ENCODE data around the gene GAS2. TPM values are rescaled to one million over a fixed set of nuclear protein-coding genes. Genes with fewer than 3 reads are reported as not detected.

The GAS2 gene
- total and polyA plus RNA-seq, 2 donors (not counting 3 experiments of a cell fraction or from before 2014, with no cell fraction given): 0.54 to 0.88 TPM

DNA sequence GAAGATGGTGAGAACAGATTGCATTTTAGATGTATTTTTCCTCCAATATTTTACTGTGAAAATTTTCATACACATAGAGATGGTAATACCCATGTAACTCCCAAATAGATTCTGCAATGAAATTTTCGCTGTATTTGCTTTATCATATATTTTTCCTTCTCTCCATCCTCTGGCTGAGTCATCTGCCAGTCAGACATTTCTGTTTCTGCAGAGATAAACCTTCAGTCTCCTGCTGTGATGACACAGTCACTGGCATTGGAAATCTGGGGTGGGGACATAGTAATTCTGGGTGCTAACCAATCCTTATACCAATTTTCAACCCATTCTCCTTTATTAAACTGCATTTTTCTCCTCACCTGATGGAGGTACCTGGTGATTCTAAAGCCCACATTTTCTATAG, 129.5 kb downstream of the GAS2 start:
- H3K36me3 ChIP-seq (ENCODE audit: control insufficient read depth in 2 of 2, extremely low read depth in 1 of 2, insufficient read depth in 2 of 2, low read length in 2 of 2): no peaks in the 10 kb centered on the region
- H3K27ac ChIP-seq (ENCODE audit: insufficient read depth, low read depth, low read length): no peak overlapping the region
- no peaks in the 10 kb centered on the region for H3K9me1 ChIP-seq (replicated peaks; ENCODE audit: control insufficient read depth, extremely low read depth, insufficient read depth, low read length)
- H3K27me3 ChIP-seq (ENCODE audit: control insufficient read depth in 2 of 2, insufficient read depth in 2 of 2, low read length in 2 of 2): no peaks in the 10 kb centered on the region
- H2AFZ ChIP-seq (ENCODE audit: low read depth, low read length): no peak overlapping the region
- dilution Hi-C loops (cut with MboI; ENCODE audit: extremely low pct_ligation_motif_present, low sequenced_read_pairs) (no loop called here), intact Hi-C loops (cut with micrococcal nuclease) (loop anchor here (1.0 kb wide), 1 partner anchor 8 kb away; no protein-coding TSS in a partner anchor)
- H3K4me2 ChIP-seq (ENCODE audit: insufficient read depth, low read length): peak overlapping the region; percentile 25
- no peak overlapping the region for H3K4me3 ChIP-seq (replicated peaks in 1 of 3; ENCODE audit: insufficient read depth in 1 of 3, low read depth in 1 of 3, low read length in 3 of 3)
- no peaks in the 10 kb centered on the region for H3K79me2 ChIP-seq (ENCODE audit: control insufficient read depth, insufficient read depth, low read length)
- H3K4me1 ChIP-seq (ENCODE audit: control insufficient read depth, extremely low read depth, insufficient read depth, low read length): peaks cover 22% of the 10 kb centered on the region
- ChIA-PET POLR2A (interaction anchor here (0.6 kb wide), 1 partner anchor 34 kb away, joined by 6 read pairs; the partner anchor contains the start of gene SVIP), CTCF (interaction anchor here (1.2 to 4.8 kb wide), 4 partner anchors 8 to 80 kb away, joined by 3 to 26 read pairs (median 4); no protein-coding TSS in a partner anchor)
- H3K9me3 ChIP-seq (replicated peaks; ENCODE audit: control insufficient read depth, insufficient read depth, low read length): no peaks in the 10 kb centered on the region
- TF ChIP-seq FOS (IDR thresholded peaks at IDR 0.05; ENCODE audit: borderline replicate concordance, insufficient read depth, low read length) (peak; percentile 93), GATA2 (IDR thresholded peaks at IDR 0.05; ENCODE audit: insufficient read depth, insufficient read length, low read depth, low read length) (peak; percentile 77), POLR2A (IDR thresholded peaks at IDR 0.05; ENCODE audit: low read depth, low read length) (no peak)
- H4K20me1 ChIP-seq (replicated peaks; ENCODE audit: control insufficient read depth, extremely low read depth, insufficient read depth, low read length): no peaks in the 10 kb centered on the region
- FAIRE-seq: no peak
- no peak overlapping the region for H3K9ac ChIP-seq (replicated peaks; ENCODE audit: extremely low read depth, insufficient read depth, low read length)
- no TSS peak for BruUV-seq (replicated peaks)
- peak; percentile 17 for DNase-seq (ENCODE audit: low read depth, low spot score)

- Histone ChIP-seq H3K4me1 (ENCODE audit: control insufficient read depth, extremely low read depth, insufficient read depth, low read length) (peaks cover 18% of the 10 kb centered on the region), H3K4me3 (replicated peaks in 1 of 3; ENCODE audit: insufficient read depth in 1 of 3, low read depth in 1 of 3, low read length in 3 of 3) (no peak overlapping the region), H3K27me3 (ENCODE audit: control insufficient read depth in 2 of 2, insufficient read depth in 2 of 2, low read length in 2 of 2) (no peaks in the 10 kb centered on the region), H3K36me3 (ENCODE audit: control insufficient read depth in 2 of 2, extremely low read depth in 1 of 2, insufficient read depth in 2 of 2, low read length in 2 of 2) (no peaks in the 10 kb centered on the region), H4K20me1 (replicated peaks; ENCODE audit: control insufficient read depth, extremely low read depth, insufficient read depth, low read length) (no peaks in the 10 kb centered on the region), H3K9me1 (replicated peaks; ENCODE audit: control insufficient read depth, extremely low read depth, insufficient read depth, low read length) (no peaks in the 10 kb centered on the region), H3K9me3 (replicated peaks; ENCODE audit: control insufficient read depth, insufficient read depth, low read length) (no peaks in the 10 kb centered on the region), H3K27ac (ENCODE audit: insufficient read depth, low read depth, low read length) (no peak overlapping the region), H3K79me2 (ENCODE audit: control insufficient read depth, insufficient read depth, low read length) (no peaks in the 10 kb centered on the region), H3K9ac (replicated peaks; ENCODE audit: extremely low read depth, insufficient read depth, low read length) (no peak overlapping the region), H3K4me2 (ENCODE audit: insufficient read depth, low read length) (no peak overlapping the region), H2AFZ (ENCODE audit: low read depth, low read length) (no peak overlapping the region)
- no TSS peak for BruUV-seq (replicated peaks)
- intact Hi-C loops (cut with micrococcal nuclease): no loop called here
- DNase-seq (ENCODE audit: low read depth, low spot score) (no peak), FAIRE-seq (no peak)
- TF ChIP-seq MAX (IDR thresholded peaks at IDR 0.05; ENCODE audit: insufficient read depth, insufficient read length) (no peak), POLR2AphosphoS5 (IDR thresholded peaks at IDR 0.05; ENCODE audit: insufficient read depth, low read depth, low read length) (no peak)
- dilution Hi-C loops (cut with MboI; ENCODE audit: extremely low pct_ligation_motif_present, low sequenced_read_pairs): no loop called here
- CTCF ChIA-PET: interaction anchor here (0.9 to 5.4 kb wide), 3 partner anchors 9 to 17 kb away, joined by 3 to 39 read pairs (median 6); no protein-coding TSS in a partner anchor
- POLR2A ChIA-PET: no interaction called here
Measured at GRCh38 chr11:22797047-22797446, 130.6 kb downstream of the GAS2 start.
